ENCODE measurements around the gene NPAS3. TPM values are rescaled to one million over a fixed set of nuclear protein-coding genes. Genes with fewer than 3 reads are reported as not detected.

NPAS3 gene
- total RNA-seq, 2 experiments from 2014 or later, result not detected

- ATAC-seq, result no peak
- H3K9me3 Mint-ChIP-seq, result no peaks in the 10 kb centered on the region
- H3K36me3 Mint-ChIP-seq (ENCODE audit: low read depth), result no peaks in the 10 kb centered on the region
- intact Hi-C loops (cut with micrococcal nuclease), result no loop called here
- no peak for TF ChIP-seq CTCF (IDR thresholded peaks at IDR 0.05)
- no peak overlapping the region for H3K4me3 Mint-ChIP-seq
- H3K4me1 Mint-ChIP-seq (ENCODE audit: low read depth), result no peaks in the 10 kb centered on the region
- no peak for DNase-seq
- H3K27me3 Mint-ChIP-seq, result peaks cover 2% of the 10 kb centered on the region
- ChIA-PET CTCF (no interaction called here), POLR2A (no interaction called here)
- no peak overlapping the region for H3K27ac Mint-ChIP-seq
These were observed 835.5 kb downstream of the NPAS3 start for GRCh38 chr14:33774161-33774560.

DNA sequence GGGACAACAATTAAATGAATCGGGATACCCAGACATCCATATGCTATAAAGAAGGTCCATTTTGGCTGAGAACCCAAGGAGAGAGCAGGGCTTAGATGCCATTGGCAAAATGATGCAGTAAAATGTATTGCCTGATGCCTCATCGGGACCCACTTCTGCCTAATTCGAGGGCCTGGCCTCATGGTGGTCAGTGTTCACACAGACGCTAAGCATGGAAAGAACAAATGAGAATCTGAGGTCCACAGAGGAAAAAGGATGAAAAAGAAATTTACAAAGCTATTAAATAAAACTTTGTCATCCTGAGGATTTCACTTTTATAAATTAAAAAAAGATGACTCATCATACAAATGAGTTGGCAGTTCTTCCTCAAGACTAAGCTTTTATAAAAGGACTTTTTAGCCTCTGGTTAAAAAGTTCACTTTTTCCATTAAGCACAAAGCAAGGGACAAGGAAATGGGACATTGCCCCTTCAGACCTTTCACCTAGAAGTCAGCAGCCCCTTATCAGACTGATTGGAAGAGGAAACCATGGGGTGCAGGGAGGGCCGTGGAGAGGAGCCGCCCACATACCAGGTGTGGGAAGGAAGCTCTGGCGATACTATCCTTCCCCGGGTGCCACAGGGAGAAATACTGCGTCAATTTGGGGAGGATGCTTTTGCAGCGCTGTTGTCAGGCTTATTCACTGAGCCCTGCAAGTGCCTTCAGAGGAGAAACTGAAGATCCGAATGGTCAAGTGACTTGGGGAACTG lies 836.2 kb downstream of the NPAS3 start:
- ATAC-seq (no peak), DNase-seq (no peak)
- Mint-ChIP-seq H3K36me3 (ENCODE audit: low read depth) (no peaks in the 10 kb centered on the region), H3K9me3 (no peaks in the 10 kb centered on the region), H3K27me3 (no peaks in the 10 kb centered on the region), H3K27ac (no peak overlapping the region), H3K4me1 (ENCODE audit: low read depth) (no peaks in the 10 kb centered on the region), H3K4me3 (no peak overlapping the region)
- ChIA-PET POLR2A (no interaction called here), CTCF (no interaction called here)
- intact Hi-C loops (cut with micrococcal nuclease), result no loop called here
- TF ChIP-seq CTCF (IDR thresholded peaks at IDR 0.05), result no peak

- intact Hi-C loops (cut with micrococcal nuclease), result no loop called here
- ChIA-PET CTCF (no interaction called here), POLR2A (no interaction called here)
- Mint-ChIP-seq H3K9me3 (no peaks in the 10 kb centered on the region), H3K27me3 (no peaks in the 10 kb centered on the region), H3K4me1 (ENCODE audit: low read depth) (no peaks in the 10 kb centered on the region), H3K27ac (no peak overlapping the region), H3K4me3 (no peak overlapping the region), H3K36me3 (ENCODE audit: low read depth) (no peaks in the 10 kb centered on the region)
- DNase-seq (no peak), ATAC-seq (no peak)
- TF ChIP-seq CTCF (IDR thresholded peaks at IDR 0.05), result no peak
These were observed 838.2 kb downstream of the NPAS3 start for GRCh38 chr14:33776871-33777270.

GRCh38 chr14:33777681-33778080 lies 839.0 kb downstream of the NPAS3 start:
- no peaks in the 10 kb centered on the region for H3K36me3 Mint-ChIP-seq (ENCODE audit: low read depth)
- no peaks in the 10 kb centered on the region for H3K9me3 Mint-ChIP-seq
- ChIA-PET POLR2A (interaction anchor here (0.5 kb wide), 1 partner anchor 56 kb away, joined by 4 read pairs; no protein-coding TSS in a partner anchor), CTCF (no interaction called here)
- no peak overlapping the region for H3K4me3 Mint-ChIP-seq
- intact Hi-C loops (cut with micrococcal nuclease), result no loop called here
- H3K27me3 Mint-ChIP-seq, result no peaks in the 10 kb centered on the region
- H3K4me1 Mint-ChIP-seq (ENCODE audit: low read depth), result no peaks in the 10 kb centered on the region
- no peak for TF ChIP-seq CTCF (IDR thresholded peaks at IDR 0.05)
- ATAC-seq (no peak), DNase-seq (no peak)
- H3K27ac Mint-ChIP-seq, result no peak overlapping the region

- ChIA-PET POLR2A (no interaction called here), CTCF (interaction anchor here (1.5 kb wide), 1 partner anchor 12 kb away, joined by 8 read pairs; no protein-coding TSS in a partner anchor)
- ATAC-seq, result no peak
- intact Hi-C loops (cut with micrococcal nuclease), result no loop called here
- Mint-ChIP-seq H3K27me3 (peaks cover 2% of the 10 kb centered on the region), H3K4me1 (ENCODE audit: low read depth) (no peaks in the 10 kb centered on the region), H3K9me3 (no peaks in the 10 kb centered on the region), H3K36me3 (ENCODE audit: low read depth) (no peaks in the 10 kb centered on the region), H3K4me3 (no peak overlapping the region), H3K27ac (no peak overlapping the region)
- no peak for TF ChIP-seq CTCF (IDR thresholded peaks at IDR 0.05)
- no peak for DNase-seq
These were observed 841.4 kb downstream of the NPAS3 start for GRCh38 chr14:33780035-33780434.

Data from activated CD8-positive, alpha-beta T cell treated with anti-CD3 and anti-CD28 coated beads for 36 hours (primary cell).